HepG2 (cell line): ENCODE results near the gene DAG1. TPM values are rescaled to one million over a fixed set of nuclear protein-coding genes. Genes with fewer than 3 reads are reported as not detected.

Experiments used
- ATAD3A ChIP-seq: sonication (generic); formaldehyde crosslinking; IDR thresholded peaks from 2 replicates; pipeline ENCODE4 v1.4.0; 2020; ENCODE audit warnings: missing genetic modification reagents
- CCDC6 ChIP-seq: sonication (generic); formaldehyde crosslinking; IDR thresholded peaks from 2 replicates; pipeline ENCODE4 v1.8.1; 2022; ENCODE audit warnings: mild to moderate bottlenecking, missing genetic modification reagents, moderate library complexity
- CHD4 ChIP-seq: fragments of 200-600 bp; sonication (generic); IDR thresholded peaks from 2 replicates; pipeline ENCODE4 v1.7.0; 2017; ENCODE audit warnings: mild to moderate bottlenecking, low read length, borderline replicate concordance
- EP300 ChIP-seq, 3 experiments: sonication (generic) in 1 of 3; formaldehyde crosslinking in 1 of 3; IDR thresholded peaks; 2 replicates each; pipeline versions ENCODE4 v1.5.1 to v1.6.1; 2011 to 2020; ENCODE audit warnings: low read depth in 2 of 3, low read length in 2 of 3, borderline replicate concordance in 1 of 3, improper control_type of control experiment in 1 of 3, mild to moderate bottlenecking in 1 of 3, missing genetic modification reagents in 1 of 3, moderate library complexity in 1 of 3
- FOXO1 ChIP-seq: sonication (generic); formaldehyde crosslinking; IDR thresholded peaks from 2 replicates; pipeline ENCODE4 v1.4.0; 2020; ENCODE audit warnings: missing genetic modification reagents
- GFI1 ChIP-seq: sonication (generic); formaldehyde crosslinking; IDR thresholded peaks from 2 replicates; pipeline ENCODE4 v1.5.0; 2020; ENCODE audit warnings: missing genetic modification reagents, mild to moderate bottlenecking, borderline replicate concordance
- GLI4 ChIP-seq: sonication (generic); formaldehyde crosslinking; IDR thresholded peaks from 2 replicates; pipeline ENCODE4 v1.5.1; 2020; ENCODE audit warnings: missing genetic modification reagents, mild to moderate bottlenecking, moderate library complexity, borderline replicate concordance
- MTF1 ChIP-seq: sonication (generic); formaldehyde crosslinking; IDR thresholded peaks from 2 replicates; pipeline ENCODE4 v1.5.0; 2020; ENCODE audit warnings: missing genetic modification reagents
- NFE2L2 ChIP-seq: fragments of 150-350 bp; IDR thresholded peaks from 2 replicates; pipeline ENCODE4 v1.6.1; 2014; ENCODE audit warnings: low read length
- POLR2G ChIP-seq: fragments of 200-400 bp; formaldehyde crosslinking; IDR thresholded peaks from 2 replicates; pipeline ENCODE4 v1.6.1; 2018; ENCODE audit warnings: mild to moderate bottlenecking, low read depth, low read length, moderate library complexity
- PTBP1 ChIP-seq: fragments of 200-400 bp; formaldehyde crosslinking; IDR thresholded peaks from 2 replicates; pipeline ENCODE4 v1.6.1; 2018; ENCODE audit warnings: low read length, low read depth; ENCODE audit not compliant: poor library complexity, severe bottlenecking
- ZFY ChIP-seq: sonication (generic); formaldehyde crosslinking; IDR thresholded peaks from 2 replicates; pipeline ENCODE4 v1.4.0; 2020; ENCODE audit warnings: missing genetic modification reagents
- ZNF224 ChIP-seq: sonication (generic); formaldehyde crosslinking; IDR thresholded peaks from 2 replicates; pipeline ENCODE4 v1.5.0; 2020; ENCODE audit warnings: mild to moderate bottlenecking, missing genetic modification reagents
- ZNF263 ChIP-seq: sonication (generic); formaldehyde crosslinking; IDR thresholded peaks from 2 replicates; pipeline ENCODE4 v1.4.0; 2020; ENCODE audit warnings: missing genetic modification reagents
- ZNF564 ChIP-seq: sonication (generic); formaldehyde crosslinking; IDR thresholded peaks from 2 replicates; pipeline ENCODE4 v1.8.1; 2023; ENCODE audit warnings: mild to moderate bottlenecking, missing genetic modification reagents
- polyA plus RNA-seq, 8 experiments: library from polyadenylated mRNA; depleted of rRNA in 3 of 8; stranded (reverse) in 7 of 8; unstranded in 1 of 8; fragments of >200 nt; fragmentation: Illumina TruSeq in 4 of 8; extraction: Trizol in 4 of 8; gene quantifications; 2 replicates each; pipeline versions ENCODE4 v1.2.1 to v1.2.3, GENCODE V29; 2011 to 2016; ENCODE audit warnings: low read depth in 4 of 8, missing spikeins in 1 of 8, mixed read lengths in 1 of 8; ENCODE audit not compliant: insufficient read depth in 1 of 8
- total RNA-seq, 5 experiments: library from RNA; depleted of rRNA; stranded (reverse); fragments of >200 nt; fragmentation: Illumina TruSeq; extraction: Trizol; gene quantifications; 2 replicates each; pipeline ENCODE4 v1.2.3, GENCODE V29; 2016; ENCODE audit warnings: low read depth in 1 of 5
- TF ChIP-seq, protein P1 (sequence below): sonication (generic); formaldehyde crosslinking; IDR thresholded peaks from 2 replicates; pipeline ENCODE4 v1.8.1; 2023; ENCODE audit warnings: missing genetic modification reagents, inconsistent platforms, borderline replicate concordance
- TF ChIP-seq, protein P2 (sequence below): sonication (generic); formaldehyde crosslinking; IDR thresholded peaks from 2 replicates; pipeline ENCODE4 v1.5.0; 2020; ENCODE audit warnings: missing genetic modification reagents
- TF ChIP-seq, protein P3 (sequence below), 2 experiments: sonication (generic) in 1 of 2; formaldehyde crosslinking in 1 of 2; IDR thresholded peaks; 2 replicates each; pipeline versions ENCODE4 v1.5.1 to v1.6.1; 2011 to 2020; ENCODE audit warnings: borderline replicate concordance in 1 of 2, low read depth in 1 of 2, low read length in 1 of 2, mild to moderate bottlenecking in 1 of 2, missing genetic modification reagents in 1 of 2, moderate library complexity in 1 of 2
- TF ChIP-seq, protein P4 (sequence below): IDR thresholded peaks from 2 replicates; pipeline ENCODE4 v1.6.1; 2016
- TF ChIP-seq, protein P5 (sequence below): sonication (generic); formaldehyde crosslinking; IDR thresholded peaks from 2 replicates; pipeline ENCODE4 v1.9.0; 2022; ENCODE audit warnings: low read depth, missing genetic modification reagents

Gene DAG1
- total and polyA plus RNA-seq, 2 of the 13 experiments (the other 11 are each of a cell fraction or from before 2014, with no cell fraction given) = 47.3 to 50.4 TPM

DNA sequence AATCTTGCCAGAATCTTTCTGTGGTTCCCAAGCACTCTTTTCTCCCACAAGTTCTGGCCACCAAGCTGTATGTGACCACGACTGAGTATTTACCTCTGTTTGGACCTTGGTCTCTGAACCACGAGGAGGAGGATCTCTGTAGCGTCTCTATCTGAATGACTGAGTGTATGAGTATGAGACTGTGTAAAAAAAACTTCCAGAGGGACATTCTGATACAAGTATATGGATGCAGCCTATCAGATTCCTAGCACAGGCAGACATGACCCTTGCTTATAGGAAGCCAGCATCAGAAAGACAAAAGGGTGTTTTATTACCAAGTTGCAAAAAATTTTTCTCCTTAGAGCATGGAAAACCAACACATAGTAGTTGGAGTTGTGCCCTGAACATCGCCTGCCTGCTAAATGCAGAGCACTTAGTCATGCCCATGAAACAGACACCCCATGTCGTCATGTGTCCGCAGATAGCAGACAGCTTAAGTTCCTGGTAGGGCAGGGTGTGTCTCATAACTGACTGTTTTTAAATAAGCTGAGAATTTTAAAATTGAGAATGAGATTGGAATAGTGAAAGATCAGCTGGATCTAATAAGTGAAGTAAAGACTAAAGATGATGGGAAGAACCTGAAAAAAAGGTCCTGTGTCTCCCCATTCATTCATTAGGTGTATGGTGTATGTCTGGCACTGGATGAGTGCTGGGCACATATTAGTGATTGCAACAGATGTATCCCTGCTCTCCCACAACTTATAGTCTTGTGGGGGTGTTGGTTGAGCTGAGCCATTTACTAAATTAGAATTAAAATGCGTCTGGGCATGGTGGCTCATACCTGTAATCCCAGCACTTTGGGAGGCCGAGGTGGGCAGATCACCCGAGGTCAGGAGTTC is 30.9 kb downstream of the DAG1 start (continued):
- TF ChIP-seq PTBP1 (no peak), ATAD3A (no peak), GFI1 (CRISPR knock-in tag) (no peak), MTF1 (CRISPR knock-in tag) (no peak), GLI4 (no peak), ZFY (CRISPR knock-in tag) (no peak), ZNF224 (CRISPR knock-in tag) (no peak), EP300 (IDR thresholded peaks at IDR 0.05; ENCODE audit: low read depth in 2 of 2, low read length in 2 of 2) (peak in 1 of 2 experiments; percentile 59; a peak in 1 of 4 replicates), EP300 (CRISPR knock-in tag; IDR thresholded peaks at IDR 0.05; ENCODE audit: borderline replicate concordance) (no peak), ZNF564 (no peak), NFE2L2 (0 out of 2 replicates have a peak, but pooled peaks have one; percentile 1), CHD4 (no peak), POLR2G (0 out of 2 replicates have a peak, but pooled peaks have one; percentile 38), ZNF263 (no peak), FOXO1 (CRISPR knock-in tag) (no peak; the same call in 1 of the 2 replicates), CCDC6 (no peak)
- TF ChIP-seq, protein P1, sequence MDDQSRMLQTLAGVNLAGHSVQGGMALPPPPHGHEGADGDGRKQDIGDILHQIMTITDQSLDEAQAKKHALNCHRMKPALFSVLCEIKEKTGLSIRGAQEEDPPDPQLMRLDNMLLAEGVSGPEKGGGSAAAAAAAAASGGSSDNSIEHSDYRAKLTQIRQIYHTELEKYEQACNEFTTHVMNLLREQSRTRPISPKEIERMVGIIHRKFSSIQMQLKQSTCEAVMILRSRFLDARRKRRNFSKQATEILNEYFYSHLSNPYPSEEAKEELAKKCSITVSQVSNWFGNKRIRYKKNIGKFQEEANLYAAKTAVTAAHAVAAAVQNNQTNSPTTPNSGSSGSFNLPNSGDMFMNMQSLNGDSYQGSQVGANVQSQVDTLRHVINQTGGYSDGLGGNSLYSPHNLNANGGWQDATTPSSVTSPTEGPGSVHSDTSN (CRISPR knock-in tag) = no peak
- TF ChIP-seq, protein P2, sequence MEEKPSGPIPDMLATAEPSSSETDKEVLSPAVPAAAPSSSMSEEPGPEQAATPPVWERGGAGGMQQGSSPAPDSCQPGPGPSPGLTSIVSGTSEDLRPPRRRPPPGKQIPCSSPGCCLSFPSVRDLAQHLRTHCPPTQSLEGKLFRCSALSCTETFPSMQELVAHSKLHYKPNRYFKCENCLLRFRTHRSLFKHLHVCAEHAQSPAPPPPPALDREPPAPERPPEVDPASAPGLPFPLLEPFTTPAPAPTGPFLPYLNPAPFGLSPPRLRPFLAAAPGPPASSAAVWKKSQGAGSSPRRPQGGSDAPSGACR (CRISPR knock-in tag) = no peak
- TF ChIP-seq, protein P3, sequence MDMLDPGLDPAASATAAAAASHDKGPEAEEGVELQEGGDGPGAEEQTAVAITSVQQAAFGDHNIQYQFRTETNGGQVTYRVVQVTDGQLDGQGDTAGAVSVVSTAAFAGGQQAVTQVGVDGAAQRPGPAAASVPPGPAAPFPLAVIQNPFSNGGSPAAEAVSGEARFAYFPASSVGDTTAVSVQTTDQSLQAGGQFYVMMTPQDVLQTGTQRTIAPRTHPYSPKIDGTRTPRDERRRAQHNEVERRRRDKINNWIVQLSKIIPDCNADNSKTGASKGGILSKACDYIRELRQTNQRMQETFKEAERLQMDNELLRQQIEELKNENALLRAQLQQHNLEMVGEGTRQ (IDR thresholded peaks at IDR 0.05; ENCODE audit: low read depth, low read length) = no peak
- TF ChIP-seq, protein P3 (CRISPR knock-in tag; IDR thresholded peaks at IDR 0.05; ENCODE audit: borderline replicate concordance) = no peak
- TF ChIP-seq, protein P4, sequence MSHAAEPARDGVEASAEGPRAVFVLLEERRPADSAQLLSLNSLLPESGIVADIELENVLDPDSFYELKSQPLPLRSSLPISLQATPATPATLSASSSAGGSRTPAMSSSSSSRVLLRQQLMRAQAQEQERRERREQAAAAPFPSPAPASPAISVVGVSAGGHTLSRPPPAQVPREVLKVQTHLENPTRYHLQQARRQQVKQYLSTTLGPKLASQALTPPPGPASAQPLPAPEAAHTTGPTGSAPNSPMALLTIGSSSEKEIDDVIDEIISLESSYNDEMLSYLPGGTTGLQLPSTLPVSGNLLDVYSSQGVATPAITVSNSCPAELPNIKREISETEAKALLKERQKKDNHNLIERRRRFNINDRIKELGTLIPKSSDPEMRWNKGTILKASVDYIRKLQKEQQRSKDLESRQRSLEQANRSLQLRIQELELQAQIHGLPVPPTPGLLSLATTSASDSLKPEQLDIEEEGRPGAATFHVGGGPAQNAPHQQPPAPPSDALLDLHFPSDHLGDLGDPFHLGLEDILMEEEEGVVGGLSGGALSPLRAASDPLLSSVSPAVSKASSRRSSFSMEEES = peak; percentile 66
- TF ChIP-seq, protein P5, sequence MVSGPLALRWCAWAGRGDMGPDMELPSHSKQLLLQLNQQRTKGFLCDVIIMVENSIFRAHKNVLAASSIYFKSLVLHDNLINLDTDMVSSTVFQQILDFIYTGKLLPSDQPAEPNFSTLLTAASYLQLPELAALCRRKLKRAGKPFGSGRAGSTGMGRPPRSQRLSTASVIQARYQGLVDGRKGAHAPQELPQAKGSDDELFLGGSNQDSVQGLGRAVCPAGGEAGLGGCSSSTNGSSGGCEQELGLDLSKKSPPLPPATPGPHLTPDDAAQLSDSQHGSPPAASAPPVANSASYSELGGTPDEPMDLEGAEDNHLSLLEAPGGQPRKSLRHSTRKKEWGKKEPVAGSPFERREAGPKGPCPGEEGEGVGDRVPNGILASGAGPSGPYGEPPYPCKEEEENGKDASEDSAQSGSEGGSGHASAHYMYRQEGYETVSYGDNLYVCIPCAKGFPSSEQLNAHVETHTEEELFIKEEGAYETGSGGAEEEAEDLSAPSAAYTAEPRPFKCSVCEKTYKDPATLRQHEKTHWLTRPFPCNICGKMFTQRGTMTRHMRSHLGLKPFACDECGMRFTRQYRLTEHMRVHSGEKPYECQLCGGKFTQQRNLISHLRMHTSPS = no peak
